Measurements from ENCODE around the gene NEK4. TPM values are rescaled to one million over a fixed set of nuclear protein-coding genes. Genes with fewer than 3 reads are reported as not detected.
A peak's percentile ranks its signal among the peaks of the same experiment; 100 is the strongest.

NEK4 gene
- total and polyA plus RNA-seq, 4 donors = 5.4 to 28.7 (median 15.4) TPM

DNA sequence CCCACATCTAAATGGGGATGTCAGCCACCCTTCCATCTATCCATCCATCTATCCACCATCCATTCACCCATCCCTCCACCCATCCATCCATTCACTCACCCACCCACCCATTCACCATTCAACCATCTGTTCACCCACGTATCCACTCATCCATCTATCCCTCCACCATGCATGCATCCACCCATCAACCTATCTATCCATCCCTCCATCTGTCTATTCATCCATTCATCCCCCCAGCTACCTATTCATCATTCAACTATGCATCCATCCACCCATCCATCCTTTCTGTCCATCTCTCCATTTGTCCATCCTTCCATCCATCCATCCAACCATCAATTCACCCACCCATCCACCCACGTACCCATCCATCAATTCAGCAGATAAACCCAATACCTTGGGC, 38.4 kb upstream of the NEK4 start:
- DNase-seq (ENCODE audit: low spot score) = no peak
- Histone ChIP-seq H3K4me1 (ENCODE audit: control insufficient read depth in 4 of 4, insufficient read depth in 4 of 4, low read length in 3 of 4) (peaks cover 0 to 34% (median 21%) of the 10 kb centered on the region in 4 donors), H3K36me3 (ENCODE audit: control insufficient read depth in 4 of 4, insufficient read depth in 3 of 4, low read depth in 1 of 4, low read length in 3 of 4) (peaks cover 20 to 60% (median 47%) of the 10 kb centered on the region in 4 donors), H3K27me3 (ENCODE audit: control insufficient read depth in 4 of 4, insufficient read depth in 4 of 4, low read length in 3 of 4) (no peaks in the 10 kb centered on the region), H3K27ac (ENCODE audit: low read depth in 1 of 2, low read length in 2 of 2) (peak overlapping the region in 1 of 2 donors; percentile 59), H3K9ac (ENCODE audit: low read depth in 1 of 2, low read length in 2 of 2) (no peak overlapping the region), H3K4me3 (ENCODE audit: low read depth in 1 of 3, low read length in 3 of 3) (no peak overlapping the region), H3K9me3 (ENCODE audit: control insufficient read depth in 4 of 4, low read length in 3 of 4) (no peaks in the 10 kb centered on the region)
- 80% methylated on average over 2 of the region's 2 CpGs for WGBS
- TF ChIP-seq ZBTB33 (IDR thresholded peaks at IDR 0.05) = no peak
- TF ChIP-seq YY1 (IDR thresholded peaks at IDR 0.05) = no peak
- no peak for TF ChIP-seq FOXA1 (IDR thresholded peaks at IDR 0.05)
- TF ChIP-seq GABPA (IDR thresholded peaks at IDR 0.05 in 1 of 2, conservative IDR thresholded peaks at IDR 0.05 in 1 of 2) = no peak
- no peak for TF ChIP-seq HNF4A (conservative IDR thresholded peaks at IDR 0.05)
- TF ChIP-seq, protein P1, sequence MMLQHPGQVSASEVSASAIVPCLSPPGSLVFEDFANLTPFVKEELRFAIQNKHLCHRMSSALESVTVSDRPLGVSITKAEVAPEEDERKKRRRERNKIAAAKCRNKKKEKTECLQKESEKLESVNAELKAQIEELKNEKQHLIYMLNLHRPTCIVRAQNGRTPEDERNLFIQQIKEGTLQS (IDR thresholded peaks at IDR 0.05) = no peak
- no peak for TF ChIP-seq FOXA2 (IDR thresholded peaks at IDR 0.05)
- no peak for TF ChIP-seq HNF4G (IDR thresholded peaks at IDR 0.05)
- TF ChIP-seq EGR1 (IDR thresholded peaks at IDR 0.05; ENCODE audit: low read depth in 2 of 2) = no peak
- no peak for TF ChIP-seq SP1 (IDR thresholded peaks at IDR 0.05)

GRCh38 chr3:52805270-52806039, 34.7 kb upstream of the NEK4 start:
- H3K27ac ChIP-seq (ENCODE audit: low read depth in 1 of 2, low read length in 2 of 2) = no peak overlapping the region
- H3K36me3 ChIP-seq (ENCODE audit: control insufficient read depth in 4 of 4, insufficient read depth in 3 of 4, low read depth in 1 of 4, low read length in 3 of 4) = peaks cover 32 to 85% (median 66%) of the 10 kb centered on the region in 4 donors
- no peaks in the 10 kb centered on the region for H3K9me3 ChIP-seq (ENCODE audit: control insufficient read depth in 4 of 4, low read length in 3 of 4)
- no peak for TF ChIP-seq RAD21 (IDR thresholded peaks at IDR 0.05)
- H3K4me1 ChIP-seq (ENCODE audit: control insufficient read depth in 4 of 4, insufficient read depth in 4 of 4, low read length in 3 of 4) = peaks cover 0 to 11% (median 3%) of the 10 kb centered on the region in 4 donors
- no peaks in the 10 kb centered on the region for H3K27me3 ChIP-seq (ENCODE audit: control insufficient read depth in 4 of 4, insufficient read depth in 4 of 4, low read length in 3 of 4)
- 87% methylated on average over 19 of the region's 19 CpGs for WGBS
- H3K9ac ChIP-seq (ENCODE audit: low read depth in 1 of 2, low read length in 2 of 2) = no peak overlapping the region
- DNase-seq (ENCODE audit: low spot score) = no peak
- H3K4me3 ChIP-seq (ENCODE audit: low read depth in 1 of 3, low read length in 3 of 3) = no peak overlapping the region

DNA sequence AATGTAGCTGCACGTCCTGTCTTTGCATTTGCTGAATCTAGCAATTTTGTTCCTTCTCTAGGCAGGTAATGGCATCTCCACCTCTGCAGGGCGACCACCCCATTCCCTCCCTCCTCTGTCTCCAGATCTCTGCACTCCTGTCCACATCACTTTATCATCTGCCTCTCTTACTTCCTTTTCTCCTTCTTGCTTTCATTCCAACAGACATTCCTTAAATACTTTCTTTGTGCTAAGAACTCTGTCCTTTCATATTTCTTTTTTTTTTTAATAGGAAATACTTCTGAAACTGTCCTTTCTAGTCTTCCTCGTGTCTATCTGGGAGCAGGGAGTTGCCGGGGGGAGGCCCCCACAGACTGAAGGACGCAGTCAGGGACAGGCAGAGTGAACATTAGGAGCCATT, 31.1 kb upstream of the NEK4 start:
- 80% methylated on average over 5 of the region's 5 CpGs for WGBS
- H3K4me3 ChIP-seq (ENCODE audit: low read depth in 1 of 3, low read length in 3 of 3) = no peak overlapping the region
- no peak for DNase-seq (ENCODE audit: low spot score)
- H3K27me3 ChIP-seq (ENCODE audit: control insufficient read depth in 4 of 4, insufficient read depth in 4 of 4, low read length in 3 of 4) = no peaks in the 10 kb centered on the region
- peaks cover 15 to 37% (median 31%) of the 10 kb centered on the region in 4 donors for H3K4me1 ChIP-seq (ENCODE audit: control insufficient read depth in 4 of 4, insufficient read depth in 4 of 4, low read length in 3 of 4)
- peaks cover 35 to 90% (median 69%) of the 10 kb centered on the region in 4 donors for H3K36me3 ChIP-seq (ENCODE audit: control insufficient read depth in 4 of 4, insufficient read depth in 3 of 4, low read depth in 1 of 4, low read length in 3 of 4)
- H3K9me3 ChIP-seq (ENCODE audit: control insufficient read depth in 4 of 4, low read length in 3 of 4) = no peaks in the 10 kb centered on the region
- H3K27ac ChIP-seq (ENCODE audit: low read depth in 1 of 2, low read length in 2 of 2) = no peak overlapping the region
- H3K9ac ChIP-seq (ENCODE audit: low read depth in 1 of 2, low read length in 2 of 2) = no peak overlapping the region
- TF ChIP-seq ZBTB33 (IDR thresholded peaks at IDR 0.05) = no peak
- TF ChIP-seq JUND (IDR thresholded peaks at IDR 0.05) = no peak
- no peak for TF ChIP-seq RXRA (IDR thresholded peaks at IDR 0.05)
- no peak for TF ChIP-seq EGR1 (IDR thresholded peaks at IDR 0.05; ENCODE audit: low read depth in 2 of 2)
- TF ChIP-seq RAD21 (IDR thresholded peaks at IDR 0.05) = no peak
- TF ChIP-seq CTCF (IDR thresholded peaks at IDR 0.05; ENCODE audit: low read depth, low read length, missing input control) = no peak
- TF ChIP-seq FOXA1 (IDR thresholded peaks at IDR 0.05) = no peak
- no peak for TF ChIP-seq SP1 (IDR thresholded peaks at IDR 0.05)
